Left lung (tissue), 10 donors: Measurements from ENCODE around the gene GPX5. TPM values are rescaled to one million over a fixed set of nuclear protein-coding genes. Genes with fewer than 3 reads are reported as not detected.
"Not testable (repeated sequence)": the region's sequence is repeated elsewhere in the genome, so short reads cannot be mapped to it uniquely, and the experiment has no call there.

Experiments
- ATAC-seq: fragments of 200-7000 bp; cut with Tn5 transposase; one replicate; pipeline ENCODE4 v1.9.1; 2020; ENCODE audit warnings: moderate library complexity
- DNase-seq, 4 donors: peaks; one replicate each; pipeline ENCODE4 v3.0.0-alpha.2; 2013 to 2020
- H3K27ac ChIP-seq, 2 donors: fragments of 200-600 bp; sonication (generic) in 1 of 2; one replicate each; pipeline versions ENCODE4 v1.5.0 to v1.8.0; 2020 to 2021
- H3K27me3 ChIP-seq, 2 donors: fragments of 200-600 bp; sonication (generic) in 1 of 2; one replicate each; pipeline versions ENCODE4 v1.5.0 to v1.8.0; 2020 to 2021
- H3K36me3 ChIP-seq, 2 donors: fragments of 200-600 bp; sonication (generic) in 1 of 2; one replicate each; pipeline versions ENCODE4 v1.5.0 to v1.8.0; 2020 to 2021
- H3K4me1 ChIP-seq, 2 donors: fragments of 200-600 bp; one replicate each; pipeline ENCODE4 v1.8.0; 2021
- H3K4me3 ChIP-seq, 2 donors: fragments of 200-600 bp; sonication (generic) in 1 of 2; one replicate each; pipeline versions ENCODE4 v1.5.0 to v1.8.0; 2020 to 2021; ENCODE audit warnings: mild to moderate bottlenecking in 1 of 2
- H3K9me3 ChIP-seq, 2 donors: fragments of 200-600 bp; sonication (generic) in 1 of 2; one replicate each; pipeline versions ENCODE4 v1.5.0 to v1.8.0; 2020 to 2021
- intact Hi-C, 2 donors: fragments of 100-400 bp; cut with DNase I; formaldehyde crosslinking; loops; one replicate each; pipeline versions ENCODE4 v1.11.2 to v1.14.2; 2022
- polyA plus RNA-seq, 6 donors: library from polyadenylated mRNA; unstranded; fragments of 120-200 nt; gene quantifications; one replicate each; pipeline ENCODE4 v1.2.1, GENCODE V29; 2013; ENCODE audit not compliant: insufficient read length in 6 of 6
- total RNA-seq, 2 donors: library from RNA; stranded (reverse); fragmentation: NEBNext Ultra II Directional; extraction: Animal tissue kit (Norgen Biotek cat#: 25700); gene quantifications; one replicate each; pipeline ENCODE4 v1.2.1, GENCODE V29; 2021
- TF ChIP-seq, protein P1 (sequence below), 2 donors: fragments of 200-600 bp; sonication (generic) in 1 of 2; IDR thresholded peaks; one replicate each; pipeline versions ENCODE4 v1.5.0 to v1.8.0; 2021; ENCODE audit warnings: antibody characterized with exemption in 2 of 2
- donor health status: DM: no; HTN: yes; CAD: no.
- donor health status: DM: no; HTN: no; CAD: no.

GPX5 gene
- total and polyA plus RNA-seq, 8 donors: 0.11 to 0.31 (median 0.22) TPM; not detected in 4

DNA sequence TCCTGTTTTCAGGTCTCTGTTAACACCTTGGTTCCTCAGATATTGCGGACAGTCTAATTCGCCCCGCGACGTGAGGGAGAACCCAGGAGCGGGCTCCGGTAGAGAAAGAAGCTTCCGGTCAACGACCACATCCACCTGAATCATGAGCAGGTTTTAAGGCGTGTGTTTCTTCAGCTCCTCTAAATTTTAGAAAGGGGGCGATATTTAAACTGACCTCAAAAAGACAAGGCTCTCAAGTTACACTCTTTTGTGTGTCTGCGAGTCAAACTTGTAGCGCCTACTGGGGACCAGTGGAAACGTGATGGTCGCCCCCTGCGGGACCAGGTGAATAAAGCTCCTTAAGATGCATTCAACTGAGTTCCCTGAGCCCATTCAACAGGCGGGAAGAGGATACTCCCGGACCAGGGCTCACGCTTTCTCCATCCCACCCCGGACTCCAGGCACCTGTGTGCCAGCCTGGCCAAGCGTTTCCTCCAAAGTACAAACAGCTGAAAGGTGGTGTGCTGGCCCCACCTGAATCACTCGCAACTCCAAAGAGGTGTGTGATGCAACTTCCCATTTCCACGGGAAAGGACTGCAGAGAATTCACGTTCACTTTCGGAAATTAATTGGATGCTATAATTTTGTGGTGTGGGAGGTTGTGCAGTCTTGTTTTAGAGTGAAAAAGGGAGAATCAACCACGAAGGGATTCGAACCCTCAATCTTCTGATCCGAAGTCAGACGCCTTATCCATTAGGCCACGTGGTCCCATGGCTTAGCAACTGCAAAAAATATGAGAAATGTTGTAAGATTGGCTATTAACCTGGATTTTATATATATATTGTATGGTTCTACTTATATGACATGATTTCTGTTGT lies 17.0 kb downstream of the GPX5 start:
- Histone ChIP-seq H3K36me3 (no peaks in the 10 kb centered on the region), H3K27ac (no peak overlapping the region), H3K9me3 (no peaks in the 10 kb centered on the region), H3K27me3 (peaks cover 14 to 87% of the 10 kb centered on the region in 2 donors), H3K4me1 (no peaks in the 10 kb centered on the region), H3K4me3 (peak overlapping the region; percentile 3 to 16)
- TF ChIP-seq, protein P1, sequence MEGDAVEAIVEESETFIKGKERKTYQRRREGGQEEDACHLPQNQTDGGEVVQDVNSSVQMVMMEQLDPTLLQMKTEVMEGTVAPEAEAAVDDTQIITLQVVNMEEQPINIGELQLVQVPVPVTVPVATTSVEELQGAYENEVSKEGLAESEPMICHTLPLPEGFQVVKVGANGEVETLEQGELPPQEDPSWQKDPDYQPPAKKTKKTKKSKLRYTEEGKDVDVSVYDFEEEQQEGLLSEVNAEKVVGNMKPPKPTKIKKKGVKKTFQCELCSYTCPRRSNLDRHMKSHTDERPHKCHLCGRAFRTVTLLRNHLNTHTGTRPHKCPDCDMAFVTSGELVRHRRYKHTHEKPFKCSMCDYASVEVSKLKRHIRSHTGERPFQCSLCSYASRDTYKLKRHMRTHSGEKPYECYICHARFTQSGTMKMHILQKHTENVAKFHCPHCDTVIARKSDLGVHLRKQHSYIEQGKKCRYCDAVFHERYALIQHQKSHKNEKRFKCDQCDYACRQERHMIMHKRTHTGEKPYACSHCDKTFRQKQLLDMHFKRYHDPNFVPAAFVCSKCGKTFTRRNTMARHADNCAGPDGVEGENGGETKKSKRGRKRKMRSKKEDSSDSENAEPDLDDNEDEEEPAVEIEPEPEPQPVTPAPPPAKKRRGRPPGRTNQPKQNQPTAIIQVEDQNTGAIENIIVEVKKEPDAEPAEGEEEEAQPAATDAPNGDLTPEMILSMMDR (IDR thresholded peaks at IDR 0.05): no peak
- intact Hi-C loops: no loop called here
- ATAC-seq (peak; percentile 93), DNase-seq (peak; percentile 44 to 79 (median 68))

DNA sequence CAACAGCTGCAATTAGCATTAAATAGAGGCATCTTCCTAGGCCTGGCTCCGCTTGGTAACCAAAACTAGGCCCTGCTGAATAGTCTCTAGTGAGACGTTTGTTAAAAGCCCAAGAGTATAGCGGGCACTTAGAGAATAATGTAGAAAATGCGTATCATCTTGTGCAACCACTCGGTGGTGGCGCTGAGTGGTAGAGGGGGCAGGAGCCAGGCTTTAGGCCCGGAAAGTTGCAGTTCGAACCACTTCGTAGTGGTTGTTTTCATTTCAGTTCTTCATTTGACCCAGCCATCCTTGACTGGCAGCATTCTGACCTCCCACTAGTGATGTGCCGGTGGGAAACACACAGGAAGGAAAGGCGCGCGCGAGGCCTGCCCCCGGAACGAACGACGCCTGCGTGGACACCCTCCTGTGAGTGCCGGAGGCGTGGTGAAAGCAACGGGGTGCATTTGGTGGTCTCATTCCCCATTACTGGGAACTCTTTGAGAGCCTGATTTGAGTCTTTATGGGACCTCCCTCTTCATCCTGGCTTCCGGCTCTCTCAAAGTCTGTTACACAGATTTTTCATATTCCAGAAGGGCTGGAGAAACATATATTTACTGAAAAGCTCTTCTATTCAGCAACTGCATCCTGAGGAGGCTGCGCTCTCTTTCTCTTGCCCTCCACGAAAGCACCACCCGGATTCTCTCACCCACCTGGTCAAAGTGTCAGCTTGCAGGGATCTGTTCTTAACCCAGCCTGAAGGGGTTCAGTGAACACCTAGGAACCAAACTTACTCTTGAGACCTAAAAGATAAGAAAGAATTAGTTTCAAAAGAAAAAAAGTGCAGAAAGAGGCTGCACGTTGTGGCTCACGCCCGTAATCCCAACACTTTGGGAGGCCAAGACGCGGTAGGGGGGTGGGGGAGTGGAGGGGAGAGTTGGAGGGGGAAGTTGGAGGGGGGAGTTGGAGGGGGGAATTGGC lies 18.2 kb downstream of the GPX5 start:
- TF ChIP-seq, protein P1 (IDR thresholded peaks at IDR 0.05): no peak
- peak overlapping the region; percentile 4 to 30 for H3K4me3 ChIP-seq
- no peaks in the 10 kb centered on the region for H3K4me1 ChIP-seq
- H3K27ac ChIP-seq: no peak overlapping the region
- no peaks in the 10 kb centered on the region for H3K9me3 ChIP-seq
- ATAC-seq: peak; percentile 63
- DNase-seq: peak in 2 of 4 donors; percentile 51 to 72
- intact Hi-C loops: no loop called here
- H3K36me3 ChIP-seq: no peaks in the 10 kb centered on the region
- peaks cover 10 to 75% of the 10 kb centered on the region in 2 donors for H3K27me3 ChIP-seq

DNA sequence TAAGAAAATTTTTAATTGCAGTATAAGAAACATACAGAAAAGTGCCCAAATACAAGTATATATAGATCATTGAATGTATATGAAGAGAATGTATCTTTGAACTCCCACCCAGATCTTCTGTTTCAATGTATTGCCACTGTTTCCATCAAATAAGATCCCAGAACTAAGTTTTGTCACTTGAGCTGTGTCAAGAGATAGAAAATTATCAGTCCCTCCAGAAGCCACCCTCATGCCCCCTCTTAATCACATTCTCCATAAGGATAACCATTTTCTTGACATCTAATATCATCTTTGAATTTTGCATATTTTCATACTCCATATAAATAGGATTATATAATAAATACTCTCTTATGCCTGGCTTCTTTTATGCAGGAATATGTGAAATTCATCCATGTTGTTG lies 20.3 kb downstream of the GPX5 start:
- Histone ChIP-seq H3K36me3 (no peaks in the 10 kb centered on the region), H3K27ac (no peak overlapping the region), H3K9me3 (no peaks in the 10 kb centered on the region), H3K4me1 (no peaks in the 10 kb centered on the region), H3K4me3 (no peak overlapping the region), H3K27me3 (peaks cover 10 to 73% of the 10 kb centered on the region in 2 donors)
- intact Hi-C loops: no loop called here
- TF ChIP-seq, protein P1 (IDR thresholded peaks at IDR 0.05): no peak
- no peak for ATAC-seq
- no peak for DNase-seq

DNA sequence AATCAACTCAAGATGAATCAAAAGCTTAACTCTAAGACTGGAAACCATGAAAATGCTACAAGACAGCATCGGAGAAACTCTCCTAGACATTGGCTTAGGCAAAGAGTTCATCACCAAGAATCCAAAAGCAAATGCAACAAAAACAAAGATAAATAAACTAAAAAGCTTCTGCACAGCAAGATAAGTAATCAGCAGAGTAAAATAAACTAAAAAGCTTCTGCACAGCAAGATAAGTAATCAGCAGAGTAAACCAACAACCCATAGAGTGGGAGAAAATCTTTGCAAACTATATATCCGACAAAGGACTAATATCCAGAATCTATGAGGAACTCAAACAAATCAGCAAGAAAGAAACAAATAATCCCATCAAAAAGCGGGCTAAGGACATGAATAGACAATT lies 21.3 kb downstream of the GPX5 start:
- H3K36me3 ChIP-seq, H3K4me3 ChIP-seq, DNase-seq, H3K4me1 ChIP-seq, H3K9me3 ChIP-seq, H3K27ac ChIP-seq, intact Hi-C loops, ATAC-seq: not testable (repeated sequence)
- H3K27me3 ChIP-seq: peaks cover 10 to 63% of the 10 kb centered on the region in 2 donors

DNA sequence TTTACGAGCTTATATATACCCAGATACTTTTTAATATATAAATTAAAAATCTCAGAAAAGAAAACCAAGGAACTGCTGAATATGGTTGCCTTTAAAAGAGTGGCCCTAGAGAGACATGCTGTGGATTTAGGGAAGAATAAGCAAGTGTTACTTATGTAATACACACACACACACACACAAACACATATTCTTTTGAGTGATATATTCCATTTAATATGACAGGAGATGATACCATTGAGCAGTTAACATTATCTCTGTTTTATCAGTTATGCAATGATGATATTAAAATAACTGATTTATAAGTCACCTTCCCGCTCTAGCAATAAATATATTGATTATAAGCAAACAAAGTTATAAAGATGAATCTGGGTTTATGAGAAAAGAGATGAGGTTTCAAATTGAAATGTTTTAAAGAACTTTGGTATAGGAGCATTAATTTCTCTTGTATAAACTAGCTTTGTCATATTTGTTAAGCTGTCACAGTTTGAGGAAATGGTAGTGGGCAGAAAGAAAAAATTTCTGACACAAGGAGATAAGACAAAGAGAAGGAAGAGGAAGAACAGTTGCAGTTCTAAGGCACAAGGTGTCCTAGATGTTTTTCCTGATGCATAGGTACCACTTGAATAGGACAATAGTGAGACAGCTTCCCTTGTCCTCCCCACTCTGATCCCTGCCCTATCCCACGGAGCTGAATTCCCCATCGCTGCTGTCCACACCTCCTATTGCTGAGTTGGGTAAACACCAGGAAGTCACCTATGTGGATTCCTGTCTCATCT lies 26.4 kb downstream of the GPX5 start:
- H3K4me1 ChIP-seq: no peaks in the 10 kb centered on the region
- DNase-seq (no peak), ATAC-seq (no peak)
- H3K27ac ChIP-seq: no peak overlapping the region
- no peaks in the 10 kb centered on the region for H3K36me3 ChIP-seq
- H3K27me3 ChIP-seq: peaks cover 3 to 65% of the 10 kb centered on the region in 2 donors
- intact Hi-C loops: no loop called here
- no peaks in the 10 kb centered on the region for H3K9me3 ChIP-seq
- H3K4me3 ChIP-seq: no peak overlapping the region
- TF ChIP-seq, protein P1 (IDR thresholded peaks at IDR 0.05): no peak
